Kidney epithelial cell (primary cell): ENCODE results near the gene CCDC3. TPM values are rescaled to one million over a fixed set of nuclear protein-coding genes. Genes with fewer than 3 reads are reported as not detected.

Experiments used
- DNase-seq: peaks from one replicate; pipeline ENCODE4 v3.0.0-alpha.2; 2010; ENCODE audit warnings: low read depth
- H3K27me3 ChIP-seq: 2 replicates; pipeline ENCODE4 v1.6.0; 2011; ENCODE audit warnings: low read length; ENCODE audit not compliant: control insufficient read depth, insufficient read depth
- H3K36me3 ChIP-seq: 2 replicates; pipeline ENCODE4 v1.5.1; 2011; ENCODE audit warnings: low read length; ENCODE audit not compliant: control insufficient read depth, insufficient read depth
- H3K4me3 ChIP-seq: 2 replicates; pipeline ENCODE4 v1.5.1; 2011; ENCODE audit warnings: low read depth, mild to moderate bottlenecking, control low read depth, low read length
- total RNA-seq: library from RNA; depleted of rRNA; stranded (reverse); fragments of >200 nt; gene quantifications from 2 replicates; pipeline ENCODE4 v1.2.3, GENCODE V29; 2015
- TF ChIP-seq, protein P1 (sequence below): IDR thresholded peaks from 2 replicates; pipeline ENCODE4 v1.5.1; 2011; ENCODE audit warnings: mild to moderate bottlenecking, moderate library complexity, low read length, control low read depth, inconsistent platforms; ENCODE audit not compliant: insufficient read depth, poor library complexity, severe bottlenecking

CCDC3 gene
- total RNA-seq, 1 donor from 2014 or later, result 0.17 TPM

GRCh38 chr10:12974491-12975199 is 26.9 kb downstream of the CCDC3 start:
- no peak for DNase-seq
- TF ChIP-seq, protein P1, sequence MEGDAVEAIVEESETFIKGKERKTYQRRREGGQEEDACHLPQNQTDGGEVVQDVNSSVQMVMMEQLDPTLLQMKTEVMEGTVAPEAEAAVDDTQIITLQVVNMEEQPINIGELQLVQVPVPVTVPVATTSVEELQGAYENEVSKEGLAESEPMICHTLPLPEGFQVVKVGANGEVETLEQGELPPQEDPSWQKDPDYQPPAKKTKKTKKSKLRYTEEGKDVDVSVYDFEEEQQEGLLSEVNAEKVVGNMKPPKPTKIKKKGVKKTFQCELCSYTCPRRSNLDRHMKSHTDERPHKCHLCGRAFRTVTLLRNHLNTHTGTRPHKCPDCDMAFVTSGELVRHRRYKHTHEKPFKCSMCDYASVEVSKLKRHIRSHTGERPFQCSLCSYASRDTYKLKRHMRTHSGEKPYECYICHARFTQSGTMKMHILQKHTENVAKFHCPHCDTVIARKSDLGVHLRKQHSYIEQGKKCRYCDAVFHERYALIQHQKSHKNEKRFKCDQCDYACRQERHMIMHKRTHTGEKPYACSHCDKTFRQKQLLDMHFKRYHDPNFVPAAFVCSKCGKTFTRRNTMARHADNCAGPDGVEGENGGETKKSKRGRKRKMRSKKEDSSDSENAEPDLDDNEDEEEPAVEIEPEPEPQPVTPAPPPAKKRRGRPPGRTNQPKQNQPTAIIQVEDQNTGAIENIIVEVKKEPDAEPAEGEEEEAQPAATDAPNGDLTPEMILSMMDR, result no peak

GRCh38 chr10:12974078-12974477 is 27.4 kb downstream of the CCDC3 start:
- no peaks in the 10 kb centered on the region for H3K36me3 ChIP-seq
- DNase-seq, result no peak
- TF ChIP-seq, protein P1, result no peak
- H3K27me3 ChIP-seq, result peaks cover under 1% of the 10 kb centered on the region
- no peak overlapping the region for H3K4me3 ChIP-seq

More at GRCh38 chr10:12974491-12975199, 26.9 kb downstream of the CCDC3 start:
- Histone ChIP-seq H3K4me3 (no peak overlapping the region), H3K36me3 (no peaks in the 10 kb centered on the region), H3K27me3 (peaks cover 3% of the 10 kb centered on the region)

- DNase-seq, result no peak
- TF ChIP-seq, protein P1, result no peak
- H3K36me3 ChIP-seq, result no peaks in the 10 kb centered on the region
- H3K4me3 ChIP-seq, result no peak overlapping the region
- H3K27me3 ChIP-seq, result no peaks in the 10 kb centered on the region
Observed at GRCh38 chr10:12973149-12973718, 28.3 kb downstream of the CCDC3 start.

GRCh38 chr10:12972146-12972545 is 29.4 kb downstream of the CCDC3 start:
- no peaks in the 10 kb centered on the region for H3K27me3 ChIP-seq
- DNase-seq, result no peak
- H3K4me3 ChIP-seq, result no peak overlapping the region
- TF ChIP-seq, protein P1, result no peak
- no peaks in the 10 kb centered on the region for H3K36me3 ChIP-seq

GRCh38 chr10:12971001-12971788 is 30.3 kb downstream of the CCDC3 start:
- Histone ChIP-seq H3K36me3 (no peaks in the 10 kb centered on the region), H3K4me3 (no peak overlapping the region), H3K27me3 (no peaks in the 10 kb centered on the region)
- TF ChIP-seq, protein P1, result no peak
- no peak for DNase-seq
